ENCODE data around the gene SLC6A4. TPM values are rescaled to one million over a fixed set of nuclear protein-coding genes. Genes with fewer than 3 reads are reported as not detected.

SLC6A4 gene
- total RNA-seq, 1 experiment from 2014 or later = 0.30 TPM

- ChIA-PET POLR2A (no interaction called here), RAD21 (ENCODE audit: low non-redundant PET in 1 of 2, low total read pairs in 2 of 2, uncharacterized antibody in 2 of 2, unreplicated experiment in 2 of 2) (no interaction called here), CTCF (interaction anchor here (1.0 kb wide), 1 partner anchor 113 kb away, joined by 4 read pairs; no protein-coding TSS in a partner anchor)
- intact Hi-C loops (cut with micrococcal nuclease) = no loop called here
- H3K27ac ChIP-seq (ENCODE audit: low read depth, low read length) = no peak overlapping the region
- peaks cover 0 to 3% of the 10 kb centered on the region in 2 experiments; a peak in 1 of 4 replicates for H3K9me3 ChIP-seq (ENCODE audit: control insufficient read depth in 1 of 2, insufficient read depth in 1 of 2, low read depth in 1 of 2, low read length in 2 of 2)
- TF ChIP-seq RAD21 (IDR thresholded peaks at IDR 0.05; ENCODE audit: low read depth) = no peak
- no peak for TF ChIP-seq POLR2AphosphoS5 (IDR thresholded peaks at IDR 0.05; ENCODE audit: low read depth, low read length)
- TF ChIP-seq SRF (IDR thresholded peaks at IDR 0.05; ENCODE audit: low read depth) = no peak
- TF ChIP-seq ELF1 (IDR thresholded peaks at IDR 0.05; ENCODE audit: borderline replicate concordance, low read depth) = no peak
- no peak for TF ChIP-seq CTCF (IDR thresholded peaks at IDR 0.05 in 2 of 3, conservative IDR thresholded peaks at IDR 0.05 in 1 of 3; ENCODE audit: borderline replicate concordance in 1 of 3, insufficient read depth in 1 of 3, low read depth in 2 of 3, low read length in 2 of 3)
- no peak for TF ChIP-seq FOSL1 (IDR thresholded peaks at IDR 0.05; ENCODE audit: low read depth)
- TF ChIP-seq EZH2 (IDR thresholded peaks at IDR 0.05) = no peak
- no peak for TF ChIP-seq CBX3 (IDR thresholded peaks at IDR 0.05; ENCODE audit: low read depth)
- no peak overlapping the region for H3K4me3 ChIP-seq (replicated peaks in 1 of 2; ENCODE audit: low read depth in 1 of 2, low read length in 2 of 2)
- H3K9ac ChIP-seq (ENCODE audit: low read length) = no peak overlapping the region
- DNase-seq (ENCODE audit: low read depth, low spot score) (no peak), ATAC-seq (no peak)
- no peaks in the 10 kb centered on the region for H3K79me2 ChIP-seq (ENCODE audit: insufficient read depth, low read length)
- H3K4me2 ChIP-seq (ENCODE audit: low read length) = no peak overlapping the region
- H3K4me1 ChIP-seq (ENCODE audit: control insufficient read depth in 1 of 2, insufficient read depth in 2 of 2, low read length in 2 of 2) = peaks cover 0 to 3% of the 10 kb centered on the region in 2 experiments; a peak in 1 of 4 replicates
- no peaks in the 10 kb centered on the region for H3K9me2 ChIP-seq (ENCODE audit: insufficient read depth)
- peaks cover 15% of the 10 kb centered on the region; the same call in 1 of the 2 replicates for H3K27me3 ChIP-seq (ENCODE audit: insufficient read depth, low read length)
- H2AFZ ChIP-seq (ENCODE audit: low read depth, low read length, poor library complexity, severe bottlenecking) = no peak overlapping the region
- BruUV-seq (replicated peaks) = no TSS peak
- no peaks in the 10 kb centered on the region for H3K36me3 ChIP-seq (ENCODE audit: control insufficient read depth in 1 of 2, insufficient read depth in 2 of 2, low read length in 2 of 2)
- no peaks in the 10 kb centered on the region for H4K20me1 ChIP-seq (ENCODE audit: insufficient read depth)
Observed at GRCh38 chr17:30238387-30239088, 3.0 kb upstream of the SLC6A4 start.
